SK-N-SH treated with all-trans-retinoic acid at 6 μM for 48 hours (cell line): ENCODE measurements around the gene DNAJC24.

Experiments used
- ATAC-seq: fragments of 200-7000 bp; cut with Tn5 transposase; 3 replicates; pipeline ENCODE4 v1.9.1; 2020; ENCODE audit warnings: mild to moderate bottlenecking, moderate library complexity
- ARNTL ChIP-seq: fragments of 450-650 bp; formaldehyde crosslinking; IDR thresholded peaks from 2 replicates; pipeline ENCODE4 v1.5.0; 2020; ENCODE audit warnings: low read depth, mild to moderate bottlenecking, moderate library complexity, borderline replicate concordance
- BACH2 ChIP-seq: fragments of 250-450 bp; sonication (Bioruptor Pico); IDR thresholded peaks from 2 replicates; pipeline ENCODE4 v1.9.0; 2021; ENCODE audit warnings: mild to moderate bottlenecking, borderline replicate concordance
- CSDC2 ChIP-seq: fragments of 250-450 bp; sonication (Bioruptor Pico); IDR thresholded peaks from 2 replicates; pipeline ENCODE4 v1.5.0; 2020; ENCODE audit warnings: mild to moderate bottlenecking, moderate library complexity
- CSRNP3 ChIP-seq: fragments of 250-450 bp; sonication (Bioruptor Pico); IDR thresholded peaks from 2 replicates; pipeline ENCODE4 v1.5.1; 2021; ENCODE audit warnings: mild to moderate bottlenecking, moderate library complexity
- ESRRG ChIP-seq: fragments of 250-450 bp; sonication (Bioruptor Pico); IDR thresholded peaks from 2 replicates; pipeline ENCODE4 v1.6.1; 2021; ENCODE audit warnings: mild to moderate bottlenecking
- GLIS3 ChIP-seq: fragments of 250-450 bp; sonication (Bioruptor Pico); IDR thresholded peaks from 2 replicates; pipeline ENCODE4 v1.5.0; 2020; ENCODE audit warnings: mild to moderate bottlenecking, moderate library complexity
- OSR1 ChIP-seq: fragments of 250-450 bp; sonication (Bioruptor Pico); IDR thresholded peaks from 2 replicates; pipeline ENCODE4 v1.8.0; 2022; ENCODE audit warnings: moderate library complexity, mild to moderate bottlenecking, inconsistent platforms
- PATZ1 ChIP-seq: fragments of 250-450 bp; sonication (Bioruptor Pico); IDR thresholded peaks from 2 replicates; pipeline ENCODE4 v1.8.0; 2020; ENCODE audit warnings: mild to moderate bottlenecking, moderate library complexity, borderline replicate concordance
- POU6F1 ChIP-seq: fragments of 250-450 bp; sonication (Bioruptor Pico); IDR thresholded peaks from 2 replicates; pipeline ENCODE4 v1.8.0; 2021; ENCODE audit warnings: low read depth, mild to moderate bottlenecking, moderate library complexity, borderline replicate concordance
- PPARA ChIP-seq: fragments of 250-450 bp; sonication (Bioruptor Pico); IDR thresholded peaks from 2 replicates; pipeline ENCODE4 v1.5.0; 2020; ENCODE audit warnings: mild to moderate bottlenecking, borderline replicate concordance
- RARB ChIP-seq: fragments of 250-450 bp; sonication (Bioruptor Pico); IDR thresholded peaks from 2 replicates; pipeline ENCODE4 v1.8.0; 2021; ENCODE audit warnings: mild to moderate bottlenecking, moderate library complexity
- SNAI2 ChIP-seq: fragments of 250-450 bp; sonication (Bioruptor Pico); IDR thresholded peaks from 2 replicates; pipeline ENCODE4 v1.5.0; 2020; ENCODE audit warnings: mild to moderate bottlenecking, moderate library complexity
- TCF4 ChIP-seq: fragments of 250-450 bp; sonication (Bioruptor Pico); IDR thresholded peaks from 2 replicates; pipeline ENCODE4 v1.8.0; 2021; ENCODE audit warnings: mild to moderate bottlenecking, moderate library complexity, borderline replicate concordance
- TOX ChIP-seq: fragments of 250-450 bp; sonication (Bioruptor Pico); IDR thresholded peaks from 2 replicates; pipeline ENCODE4 v1.8.0; 2021; ENCODE audit warnings: mild to moderate bottlenecking, moderate library complexity, borderline replicate concordance
- TSHZ2 ChIP-seq: fragments of 250-450 bp; sonication (Bioruptor Pico); IDR thresholded peaks from 2 replicates; pipeline ENCODE4 v1.5.0; 2020; ENCODE audit warnings: mild to moderate bottlenecking, moderate library complexity
- ZC3H10 ChIP-seq: fragments of 250-450 bp; sonication (Bioruptor Pico); IDR thresholded peaks from 2 replicates; pipeline ENCODE4 v1.5.1; 2021; ENCODE audit warnings: mild to moderate bottlenecking, moderate library complexity
- ZFP3 ChIP-seq: fragments of 250-450 bp; sonication (Bioruptor Pico); IDR thresholded peaks from 2 replicates; pipeline ENCODE4 v1.5.0; 2020; ENCODE audit warnings: mild to moderate bottlenecking, moderate library complexity
- ZFP30 ChIP-seq: fragments of 450-650 bp; formaldehyde crosslinking; IDR thresholded peaks from 2 replicates; pipeline ENCODE4 v1.5.0; 2022; ENCODE audit warnings: mild to moderate bottlenecking, moderate library complexity
- ZNF565 ChIP-seq: fragments of 450-650 bp; formaldehyde crosslinking; conservative IDR thresholded peaks from 2 replicates; pipeline ENCODE4 v1.5.0; 2020; ENCODE audit warnings: low read depth, mild to moderate bottlenecking, moderate library complexity
- ZNF70 ChIP-seq: fragments of 450-650 bp; formaldehyde crosslinking; IDR thresholded peaks from 2 replicates; pipeline ENCODE4 v1.5.0; 2020; ENCODE audit warnings: mild to moderate bottlenecking, moderate library complexity
- ZNF8 ChIP-seq: fragments of 450-650 bp; formaldehyde crosslinking; IDR thresholded peaks from 2 replicates; pipeline ENCODE4 v1.5.0; 2020; ENCODE audit warnings: mild to moderate bottlenecking, moderate library complexity

DNAJC24 gene

GRCh38 chr11:31375879-31376278 is 6.2 kb downstream of the DNAJC24 start:
- no peak for TF ChIP-seq PATZ1 (CRISPR knock-in tag)
- no peak for TF ChIP-seq ZNF8 (CRISPR knock-in tag)
- TF ChIP-seq ARNTL (CRISPR knock-in tag), result no peak
- no peak for TF ChIP-seq RARB (CRISPR knock-in tag)
- TF ChIP-seq ZNF70, result no peak
- no peak for TF ChIP-seq PPARA (CRISPR knock-in tag)
- no peak for TF ChIP-seq TOX
- no peak for TF ChIP-seq TCF4 (CRISPR knock-in tag)
- no peak for TF ChIP-seq BACH2 (CRISPR knock-in tag)
- no peak for TF ChIP-seq POU6F1 (CRISPR knock-in tag)
- TF ChIP-seq, all 23 proteins: peak for 0
- ATAC-seq, result no peak

- TF ChIP-seq BACH2 (CRISPR knock-in tag) (no peak), ZC3H10 (no peak), TCF4 (CRISPR knock-in tag) (no peak), ESRRG (CRISPR knock-in tag) (no peak), ZNF70 (no peak), GLIS3 (CRISPR knock-in tag) (no peak), ZFP30 (CRISPR knock-in tag) (no peak)
- TF ChIP-seq, all 23 proteins: peak for 0
- ATAC-seq, result no peak
Measured at GRCh38 chr11:31383116-31383515, 13.5 kb downstream of the DNAJC24 start.

GRCh38 chr11:31387379-31387778 is 17.7 kb downstream of the DNAJC24 start:
- TF ChIP-seq RARB (CRISPR knock-in tag) (no peak), POU6F1 (CRISPR knock-in tag) (no peak), PATZ1 (CRISPR knock-in tag) (no peak), ZNF70 (no peak), ZNF565 (no peak), ZFP3 (CRISPR knock-in tag) (no peak), PPARA (CRISPR knock-in tag) (no peak), ZFP30 (CRISPR knock-in tag) (no peak)

GRCh38 chr11:31397239-31397834 is 27.7 kb downstream of the DNAJC24 start:
- ATAC-seq, result peak; percentile 58; the same call in 2 of the 3 replicates
- TF ChIP-seq SNAI2 (CRISPR knock-in tag) (no peak), ZC3H10 (no peak), ZFP30 (CRISPR knock-in tag) (no peak), CSDC2 (CRISPR knock-in tag) (no peak), ZNF70 (no peak), GLIS3 (CRISPR knock-in tag) (no peak), OSR1 (no peak)

More at GRCh38 chr11:31387379-31387778, 17.7 kb downstream of the DNAJC24 start:
- no peak for ATAC-seq

GRCh38 chr11:31404614-31405013 is 35.0 kb downstream of the DNAJC24 start:
- ATAC-seq, result no peak
- no peak for TF ChIP-seq ARNTL (CRISPR knock-in tag)
- no peak for TF ChIP-seq ZC3H10
- no peak for TF ChIP-seq CSRNP3 (CRISPR knock-in tag)
- TF ChIP-seq ZFP30 (CRISPR knock-in tag), result no peak
- no peak for TF ChIP-seq ZNF70
- TF ChIP-seq TSHZ2, result no peak
- TF ChIP-seq ZNF565, result no peak
- TF ChIP-seq PPARA (CRISPR knock-in tag), result no peak
- no peak for TF ChIP-seq SNAI2 (CRISPR knock-in tag)
- TF ChIP-seq RARB (CRISPR knock-in tag), result no peak
